Keratinocyte (primary cell): Measurements from ENCODE around the gene TMA7. TPM values are rescaled to one million over a fixed set of nuclear protein-coding genes. Genes with fewer than 3 reads are reported as not detected.

Source experiments
- DNase-seq: peaks from one replicate; pipeline ENCODE4 v3.0.0-alpha.2; 2011; ENCODE audit warnings: low read depth, missing footprints, low spot score
- FAIRE-seq: peaks from 2 replicates; lab custom pipeline; 2011; peaks lifted over from hg19 to GRCh38; lab: Jason Lieb, UNC
- H2AFZ ChIP-seq: 2 replicates; pipeline ENCODE4 v1.6.0; 2012; ENCODE audit warnings: low read length, control low read depth, inconsistent platforms; ENCODE audit not compliant: control insufficient read depth
- H3K27ac ChIP-seq: 2 replicates; pipeline ENCODE4 v1.5.1; 2011; ENCODE audit warnings: low read length; ENCODE audit not compliant: control insufficient read depth, insufficient read depth
- H3K27me3 ChIP-seq: 3 replicates; pipeline ENCODE4 v1.6.0; 2011; ENCODE audit warnings: low read length; ENCODE audit not compliant: control insufficient read depth, insufficient read depth; ENCODE audit errors: extremely low read depth
- H3K36me3 ChIP-seq, 2 experiments: 2 replicates in 1 of 2; 3 replicates in 1 of 2; pipeline ENCODE4 v1.5.1; 2011; ENCODE audit warnings: low read length in 2 of 2, mild to moderate bottlenecking in 1 of 2; ENCODE audit not compliant: control insufficient read depth in 2 of 2, insufficient read depth in 2 of 2; ENCODE audit errors: extremely low read depth in 1 of 2
- H3K4me1 ChIP-seq: 3 replicates; pipeline ENCODE4 v1.5.1; 2011; ENCODE audit warnings: low read length; ENCODE audit not compliant: control insufficient read depth, insufficient read depth; ENCODE audit errors: extremely low read depth
- H3K4me2 ChIP-seq: 3 replicates; pipeline ENCODE4 v1.6.0; 2011; ENCODE audit warnings: low read depth, low read length; ENCODE audit not compliant: control insufficient read depth, insufficient read depth; ENCODE audit errors: extremely low read depth
- H3K4me3 ChIP-seq, 3 experiments: fragments of 200-600 bp in 1 of 3; sonication (generic) in 1 of 3; 2 replicates in 2 of 3; 3 replicates in 1 of 3; pipeline ENCODE4 v1.5.1; 2011 to 2016; ENCODE audit warnings: low read length in 3 of 3, mild to moderate bottlenecking in 3 of 3, control low read depth in 2 of 3, inconsistent platforms in 1 of 3, low read depth in 1 of 3, mixed read lengths in 1 of 3, mixed run types in 1 of 3, moderate library complexity in 1 of 3; ENCODE audit not compliant: control insufficient read depth in 2 of 3, insufficient read depth in 2 of 3; ENCODE audit errors: extremely low read depth in 1 of 3
- H3K79me2 ChIP-seq: 2 replicates; pipeline ENCODE4 v1.6.0; 2012; ENCODE audit warnings: low read length; ENCODE audit not compliant: control insufficient read depth, insufficient read depth
- H3K9ac ChIP-seq: 3 replicates; pipeline ENCODE4 v1.6.0; 2011; ENCODE audit warnings: low read length; ENCODE audit not compliant: control insufficient read depth, insufficient read depth; ENCODE audit errors: extremely low read depth
- H3K9me1 ChIP-seq: 3 replicates; pipeline ENCODE4 v1.6.0; 2011; ENCODE audit warnings: low read length; ENCODE audit not compliant: control insufficient read depth, insufficient read depth; ENCODE audit errors: extremely low read depth
- H3K9me3 ChIP-seq: 2 replicates; pipeline ENCODE4 v1.5.1; 2012; ENCODE audit warnings: low read depth, low read length; ENCODE audit not compliant: control insufficient read depth
- H4K20me1 ChIP-seq: 3 replicates; pipeline ENCODE4 v1.6.0; 2011; ENCODE audit warnings: low read length; ENCODE audit not compliant: control insufficient read depth, insufficient read depth; ENCODE audit errors: extremely low read depth
- EZH2 ChIP-seq: IDR thresholded peaks from one replicate; pipeline ENCODE4 v1.6.1; 2012; ENCODE audit warnings: inconsistent platforms, mild to moderate bottlenecking, low read length, moderate library complexity
- dilution Hi-C: fragments of 300-500 bp; cut with MboI; formaldehyde crosslinking; loops from one replicate; pipeline ENCODE4 v1.7.0; 2020; ENCODE audit warnings: low sequenced_read_pairs; ENCODE audit not compliant: extremely low pct_ligation_motif_present
- polyA plus RNA-seq, 5 experiments: library from polyadenylated mRNA; depleted of rRNA in 3 of 5; stranded (reverse) in 3 of 5; stranded (forward) in 1 of 5; unstranded in 1 of 5; fragments of >200 nt; gene quantifications; 1 replicate in 1 of 5; 2 replicates in 3 of 5; 3 replicates in 1 of 5; pipeline versions ENCODE4 v1.2.1 to v1.2.3, GENCODE V29; 2011 to 2012; ENCODE audit warnings: missing spikeins in 2 of 5, low read depth in 1 of 5, low replicate concordance in 1 of 5
- TF ChIP-seq, protein P1 (sequence below), 3 experiments: IDR thresholded peaks in 1 of 3; conservative IDR thresholded peaks in 1 of 3; optimal IDR thresholded peaks in 1 of 3; 2 replicates in 2 of 3; 3 replicates in 1 of 3; pipeline versions ENCODE3 to v1.5.1; 2011; ENCODE audit warnings: low read length in 3 of 3, mild to moderate bottlenecking in 3 of 3, moderate library complexity in 2 of 3, control low read depth in 1 of 3, inconsistent platforms in 1 of 3; ENCODE audit not compliant: insufficient read depth in 2 of 3; ENCODE audit errors: extremely low read depth in 1 of 3

The TMA7 gene
- polyA plus RNA-seq, 1 donor (not counting 4 experiments of a cell fraction or from before 2014, with no cell fraction given) = 418 TPM

DNA sequence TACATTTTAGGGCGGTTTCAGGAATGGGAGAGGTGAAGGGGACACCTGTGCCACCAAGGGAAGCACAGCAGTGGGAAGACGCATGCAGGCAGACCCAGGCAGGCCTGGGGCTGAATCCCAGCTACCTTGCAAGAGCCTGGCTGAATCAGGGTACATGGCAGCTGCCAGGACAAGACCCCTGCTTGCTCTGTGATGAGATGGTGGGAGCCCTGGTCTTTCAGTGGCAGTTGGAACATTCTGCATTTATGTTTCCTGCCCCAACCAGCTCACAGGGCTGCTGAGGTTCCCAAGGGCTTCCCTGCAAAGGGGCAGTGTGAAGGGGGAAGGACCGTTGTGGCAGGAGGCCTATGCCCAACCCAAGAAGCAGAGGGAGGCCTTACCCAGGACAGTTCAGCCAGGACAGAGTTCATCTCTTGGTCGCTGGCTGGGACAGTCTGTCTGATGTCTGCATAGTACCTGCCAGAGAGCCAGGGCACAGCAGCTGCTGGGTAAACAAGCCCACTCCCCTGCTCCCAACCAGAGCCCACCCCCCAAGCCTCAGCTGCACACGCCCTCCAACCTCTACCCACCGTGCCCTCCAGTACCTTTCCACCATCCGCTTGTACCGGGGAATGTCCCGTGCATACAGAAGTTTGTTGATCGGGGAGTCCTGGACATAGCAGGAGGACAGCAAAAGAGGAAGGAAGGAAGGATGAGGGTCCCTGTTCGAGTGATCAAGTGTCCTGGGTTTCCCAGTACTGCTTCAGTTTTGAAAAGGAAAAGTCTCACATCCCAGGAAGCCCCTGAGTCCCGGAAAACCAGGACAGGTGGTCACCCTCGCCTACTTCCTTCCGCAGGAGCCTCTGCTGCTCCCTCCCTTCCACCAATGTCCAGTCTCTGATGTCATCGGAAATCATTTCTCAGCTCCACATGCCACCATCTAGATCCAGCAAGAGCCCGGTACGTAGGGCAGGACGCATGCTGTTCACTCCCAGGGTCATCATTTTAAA is 33.3 kb upstream of the TMA7 start:
- DNase-seq (no peak), FAIRE-seq (no peak)
- H3K4me1 ChIP-seq = peaks cover 14% of the 10 kb centered on the region
- H3K9ac ChIP-seq = no peak overlapping the region
- no peak overlapping the region for H3K27ac ChIP-seq
- TF ChIP-seq, protein P1, sequence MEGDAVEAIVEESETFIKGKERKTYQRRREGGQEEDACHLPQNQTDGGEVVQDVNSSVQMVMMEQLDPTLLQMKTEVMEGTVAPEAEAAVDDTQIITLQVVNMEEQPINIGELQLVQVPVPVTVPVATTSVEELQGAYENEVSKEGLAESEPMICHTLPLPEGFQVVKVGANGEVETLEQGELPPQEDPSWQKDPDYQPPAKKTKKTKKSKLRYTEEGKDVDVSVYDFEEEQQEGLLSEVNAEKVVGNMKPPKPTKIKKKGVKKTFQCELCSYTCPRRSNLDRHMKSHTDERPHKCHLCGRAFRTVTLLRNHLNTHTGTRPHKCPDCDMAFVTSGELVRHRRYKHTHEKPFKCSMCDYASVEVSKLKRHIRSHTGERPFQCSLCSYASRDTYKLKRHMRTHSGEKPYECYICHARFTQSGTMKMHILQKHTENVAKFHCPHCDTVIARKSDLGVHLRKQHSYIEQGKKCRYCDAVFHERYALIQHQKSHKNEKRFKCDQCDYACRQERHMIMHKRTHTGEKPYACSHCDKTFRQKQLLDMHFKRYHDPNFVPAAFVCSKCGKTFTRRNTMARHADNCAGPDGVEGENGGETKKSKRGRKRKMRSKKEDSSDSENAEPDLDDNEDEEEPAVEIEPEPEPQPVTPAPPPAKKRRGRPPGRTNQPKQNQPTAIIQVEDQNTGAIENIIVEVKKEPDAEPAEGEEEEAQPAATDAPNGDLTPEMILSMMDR (optimal IDR thresholded peaks at IDR 0.05 in 1 of 3, IDR thresholded peaks at IDR 0.05 in 1 of 3, conservative IDR thresholded peaks at IDR 0.05 in 1 of 3; ENCODE audit: extremely low read depth in 1 of 3, insufficient read depth in 2 of 3, low read length in 3 of 3) = no peak
- no peak for TF ChIP-seq EZH2
- H3K4me2 ChIP-seq = no peak overlapping the region
- dilution Hi-C loops = no loop called here
- no peak overlapping the region for H2AFZ ChIP-seq
- no peaks in the 10 kb centered on the region for H3K79me2 ChIP-seq
- H3K4me3 ChIP-seq = no peak overlapping the region
- H3K36me3 ChIP-seq = peaks cover 62 to 84% of the 10 kb centered on the region in 2 experiments
- H4K20me1 ChIP-seq = peaks cover 3% of the 10 kb centered on the region
- no peaks in the 10 kb centered on the region for H3K27me3 ChIP-seq
- H3K9me3 ChIP-seq = no peaks in the 10 kb centered on the region
- no peaks in the 10 kb centered on the region for H3K9me1 ChIP-seq

DNA sequence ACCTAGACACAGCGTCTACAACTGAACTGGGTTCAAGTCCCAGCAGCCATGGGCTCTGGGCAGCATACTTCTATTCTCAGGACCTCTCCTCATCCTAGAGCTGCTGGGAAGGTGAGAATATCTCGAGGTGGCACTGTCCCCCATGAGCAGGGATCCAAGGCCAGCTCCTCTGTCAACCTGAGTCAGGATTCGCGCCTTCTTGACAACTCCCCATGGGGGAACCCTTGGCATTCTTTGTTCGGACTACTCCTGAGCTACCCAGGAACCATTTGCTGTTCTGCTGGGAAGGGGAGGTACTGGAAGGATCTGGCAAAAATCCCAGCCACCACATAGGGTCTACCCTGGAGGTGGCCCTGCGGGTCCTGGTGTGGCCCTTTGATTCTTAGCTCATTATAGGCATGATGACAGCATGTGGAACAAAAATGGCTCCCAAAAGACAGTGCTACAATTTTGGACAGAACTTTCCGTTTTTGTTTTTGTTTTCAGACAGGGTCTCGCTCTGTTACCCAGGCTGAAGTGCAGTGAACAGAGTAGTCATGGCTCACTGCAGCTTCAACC is 32.4 kb upstream of the TMA7 start:
- H3K36me3 ChIP-seq = peaks cover 68 to 87% of the 10 kb centered on the region in 2 experiments
- FAIRE-seq = no peak

More for the DNA sequence above, 32.4 kb upstream of the TMA7 start:
- H3K9ac ChIP-seq = no peak overlapping the region
- no peaks in the 10 kb centered on the region for H3K9me1 ChIP-seq
- no peak for DNase-seq
- no peaks in the 10 kb centered on the region for H3K27me3 ChIP-seq
- H4K20me1 ChIP-seq = peaks cover 3% of the 10 kb centered on the region
- TF ChIP-seq EZH2 = no peak
- TF ChIP-seq, protein P1 (optimal IDR thresholded peaks at IDR 0.05 in 1 of 3, IDR thresholded peaks at IDR 0.05 in 1 of 3, conservative IDR thresholded peaks at IDR 0.05 in 1 of 3; ENCODE audit: extremely low read depth in 1 of 3, insufficient read depth in 2 of 3, low read length in 3 of 3) = no peak
- no peak overlapping the region for H3K27ac ChIP-seq
- no peak overlapping the region for H2AFZ ChIP-seq
- no peaks in the 10 kb centered on the region for H3K9me3 ChIP-seq
- no peak overlapping the region for H3K4me2 ChIP-seq
- H3K4me1 ChIP-seq = peaks cover 5% of the 10 kb centered on the region
- dilution Hi-C loops = no loop called here
- no peak overlapping the region for H3K4me3 ChIP-seq
- no peaks in the 10 kb centered on the region for H3K79me2 ChIP-seq
